Measurements from ENCODE around the gene P2RY12.
"Not testable (repeated sequence)": the region's sequence is repeated elsewhere in the genome, so short reads cannot be mapped to it uniquely, and the experiment has no call there.

Gene P2RY12

GRCh38 chr3:151393146-151393830, 8.7 kb upstream of the P2RY12 start:
- H3K27ac ChIP-seq (ENCODE audit: low read depth, low read length) = peak overlapping the region; percentile 72
- no peaks in the 10 kb centered on the region for H4K20me1 ChIP-seq (ENCODE audit: control insufficient read depth, insufficient read depth, low read depth, low read length)
- H3K4me1 ChIP-seq (ENCODE audit: control insufficient read depth, low read length) = peaks cover 89% of the 10 kb centered on the region
- peak overlapping the region; percentile 60 for H3K4me2 ChIP-seq (ENCODE audit: low read length)
- 0 out of 2 replicates have a peak, but pooled peaks cover 6% of the 10 kb centered on the region for H3K9me3 ChIP-seq (ENCODE audit: control insufficient read depth, insufficient read depth, low read length)
- H3K9me2 ChIP-seq (replicated peaks; ENCODE audit: control insufficient read depth, low read length) = no peaks in the 10 kb centered on the region
- H3K36me3 ChIP-seq (ENCODE audit: control insufficient read depth, low read length) = peaks cover 37% of the 10 kb centered on the region
- no peaks in the 10 kb centered on the region for H3K79me2 ChIP-seq (ENCODE audit: control insufficient read depth, low read length)
- H3K4me3 ChIP-seq (ENCODE audit: low read length) = peak overlapping the region; percentile 46
- H3F3A ChIP-seq (ENCODE audit: control insufficient read depth, insufficient read depth) = peaks cover 9% of the 10 kb centered on the region
- TF ChIP-seq CTCF (IDR thresholded peaks at IDR 0.05; ENCODE audit: low read depth, low read length, poor library complexity, severe bottlenecking) (no peak), EZH2phosphoT487 (IDR thresholded peaks at IDR 0.05; ENCODE audit: borderline replicate concordance, low read length) (no peak)
- H3K27me3 ChIP-seq (ENCODE audit: control insufficient read depth, low read length) = no peaks in the 10 kb centered on the region

DNA sequence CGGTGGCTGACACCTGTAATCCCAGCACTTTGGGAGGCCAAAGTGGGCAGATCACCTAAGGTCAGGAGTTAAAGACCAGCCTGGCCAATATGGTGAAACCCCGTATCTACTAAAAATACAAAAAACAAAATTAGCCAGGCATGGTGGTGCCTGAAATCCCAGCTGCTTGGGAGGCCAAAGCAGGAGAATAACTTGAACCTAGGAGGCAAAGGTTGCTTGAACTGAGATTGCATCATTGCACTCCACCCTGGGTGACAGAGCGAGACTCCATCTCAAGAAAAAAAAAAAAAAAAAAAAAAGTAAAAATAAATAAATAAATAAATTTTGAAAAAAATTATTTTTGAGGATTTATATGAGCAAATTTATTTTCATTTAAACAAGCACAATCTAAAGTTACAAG, 7.6 kb upstream of the P2RY12 start:
- H3K9me3 ChIP-seq (ENCODE audit: control insufficient read depth, insufficient read depth, low read length); H3K27me3 ChIP-seq (ENCODE audit: control insufficient read depth, low read length); H3K79me2 ChIP-seq (ENCODE audit: control insufficient read depth, low read length); H4K20me1 ChIP-seq (ENCODE audit: control insufficient read depth, insufficient read depth, low read depth, low read length); H3K9me2 ChIP-seq (replicated peaks; ENCODE audit: control insufficient read depth, low read length): not testable (repeated sequence)
- Histone ChIP-seq H3K27ac (ENCODE audit: low read depth, low read length) (peak overlapping the region; percentile 72), H3K4me3 (ENCODE audit: low read length) (peak overlapping the region; percentile 37), H3K4me1 (ENCODE audit: control insufficient read depth, low read length) (peaks cover 89% of the 10 kb centered on the region), H3F3A (ENCODE audit: control insufficient read depth, insufficient read depth) (peaks cover 20% of the 10 kb centered on the region), H3K4me2 (ENCODE audit: low read length) (peak overlapping the region; percentile 57), H3K36me3 (ENCODE audit: control insufficient read depth, low read length) (peaks cover 26% of the 10 kb centered on the region)

DNA sequence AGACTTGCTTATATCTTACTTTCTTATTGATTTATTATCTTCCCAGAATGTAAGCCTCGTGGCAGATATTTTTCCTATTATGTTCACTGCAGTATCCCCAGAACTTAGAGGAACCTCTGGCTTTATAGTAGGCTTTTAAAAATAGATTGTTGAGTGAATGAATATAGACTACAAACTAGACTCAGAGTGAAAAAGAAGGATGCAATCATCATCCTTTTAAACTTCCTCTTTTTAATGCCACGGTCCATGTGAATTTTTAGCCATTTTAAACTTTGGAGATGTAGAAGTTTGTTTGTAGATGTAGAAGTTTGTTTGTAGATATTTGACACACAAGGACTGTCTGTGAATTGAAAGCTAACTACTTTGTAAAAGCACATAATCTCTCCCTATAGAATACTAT, 7.2 kb upstream of the P2RY12 start:
- Histone ChIP-seq H3K9me3 (ENCODE audit: control insufficient read depth, insufficient read depth, low read length) (no peaks in the 10 kb centered on the region), H3K4me2 (ENCODE audit: low read length) (peak overlapping the region; percentile 57)
- no peak for TF ChIP-seq CTCF (IDR thresholded peaks at IDR 0.05; ENCODE audit: low read depth, low read length, poor library complexity, severe bottlenecking)
- no peak for TF ChIP-seq EZH2phosphoT487 (IDR thresholded peaks at IDR 0.05; ENCODE audit: borderline replicate concordance, low read length)

DNA sequence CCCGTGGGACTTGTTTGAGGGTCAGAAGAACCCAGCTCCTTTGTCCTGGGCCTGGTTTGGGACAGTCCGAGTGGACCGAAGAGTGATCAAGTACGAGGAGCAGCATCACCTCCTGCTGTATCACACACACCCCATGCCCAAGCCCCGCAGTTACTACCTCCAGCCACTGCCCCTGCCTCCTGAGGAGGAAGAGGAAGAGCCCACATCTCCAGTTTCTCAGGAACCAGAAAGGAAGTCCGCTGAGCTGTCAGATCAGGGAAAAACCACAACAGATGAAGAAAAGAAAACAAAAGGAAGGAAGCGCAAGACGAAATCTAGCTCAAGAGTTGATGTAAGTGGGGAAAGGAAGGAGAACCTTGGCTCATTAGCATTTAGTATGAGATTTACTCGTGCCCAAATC, 3.3 kb upstream of the P2RY12 start:
- Histone ChIP-seq H3K4me3 (ENCODE audit: low read length) (peak overlapping the region; percentile 52), H3K27ac (ENCODE audit: low read depth, low read length) (peak overlapping the region; percentile 87), H3K36me3 (ENCODE audit: control insufficient read depth, low read length) (no peaks in the 10 kb centered on the region), H3K79me2 (ENCODE audit: control insufficient read depth, low read length) (no peaks in the 10 kb centered on the region), H4K20me1 (ENCODE audit: control insufficient read depth, insufficient read depth, low read depth, low read length) (no peaks in the 10 kb centered on the region), H3K4me1 (ENCODE audit: control insufficient read depth, low read length) (peaks cover 96% of the 10 kb centered on the region), H3K9me3 (ENCODE audit: control insufficient read depth, insufficient read depth, low read length) (no peaks in the 10 kb centered on the region), H3K4me2 (ENCODE audit: low read length) (peak overlapping the region; percentile 68), H3K27me3 (ENCODE audit: control insufficient read depth, low read length) (no peaks in the 10 kb centered on the region), H3F3A (ENCODE audit: control insufficient read depth, insufficient read depth) (peaks cover 46% of the 10 kb centered on the region), H3K9me2 (replicated peaks; ENCODE audit: control insufficient read depth, low read length) (no peaks in the 10 kb centered on the region)
- TF ChIP-seq EZH2phosphoT487 (IDR thresholded peaks at IDR 0.05; ENCODE audit: borderline replicate concordance, low read length) = no peak
- TF ChIP-seq CTCF (IDR thresholded peaks at IDR 0.05; ENCODE audit: low read depth, low read length, poor library complexity, severe bottlenecking) = no peak

More for the DNA sequence above, 7.2 kb upstream of the P2RY12 start:
- no peaks in the 10 kb centered on the region for H3K27me3 ChIP-seq (ENCODE audit: control insufficient read depth, low read length)
- H3K4me3 ChIP-seq (ENCODE audit: low read length) = peak overlapping the region; percentile 37
- H3K79me2 ChIP-seq (ENCODE audit: control insufficient read depth, low read length) = no peaks in the 10 kb centered on the region
- no peaks in the 10 kb centered on the region for H4K20me1 ChIP-seq (ENCODE audit: control insufficient read depth, insufficient read depth, low read depth, low read length)
- peaks cover 89% of the 10 kb centered on the region for H3K4me1 ChIP-seq (ENCODE audit: control insufficient read depth, low read length)
- peaks cover 22% of the 10 kb centered on the region for H3K36me3 ChIP-seq (ENCODE audit: control insufficient read depth, low read length)
- H3F3A ChIP-seq (ENCODE audit: control insufficient read depth, insufficient read depth) = peaks cover 24% of the 10 kb centered on the region
- peak overlapping the region; percentile 35 for H3K27ac ChIP-seq (ENCODE audit: low read depth, low read length)
- no peaks in the 10 kb centered on the region for H3K9me2 ChIP-seq (replicated peaks; ENCODE audit: control insufficient read depth, low read length)

All from DOHH2 (cell line).